Measurements from ENCODE around the gene ZNF593OS. TPM values are rescaled to one million over a fixed set of nuclear protein-coding genes. Genes with fewer than 3 reads are reported as not detected.

ZNF593OS gene
- total and polyA plus RNA-seq, 2 donors from 2014 or later: not detected

DNA sequence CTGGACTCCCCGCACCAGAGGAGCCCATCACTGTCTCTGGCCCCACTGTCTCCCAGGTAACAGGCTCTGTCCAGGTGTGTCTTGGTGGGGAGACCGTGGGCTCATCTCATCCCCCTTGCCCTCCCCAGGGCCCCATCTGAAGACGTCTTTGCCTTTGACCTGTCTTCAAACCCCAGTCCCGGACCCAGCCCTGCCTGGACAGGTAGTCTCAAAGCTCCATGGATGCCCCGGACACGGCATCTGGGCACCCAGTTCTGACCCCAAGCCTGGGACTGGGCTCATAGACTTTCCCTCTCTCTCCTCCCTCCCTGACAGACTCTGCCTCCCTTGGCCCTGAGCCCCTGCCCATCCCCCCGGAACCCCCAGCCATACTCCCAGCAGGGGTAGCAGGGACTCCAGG, 12.5 kb upstream of the ZNF593OS start:
- Histone ChIP-seq H3K4me1 (ENCODE audit: control insufficient read depth in 2 of 3, insufficient read depth in 2 of 3, low read depth in 1 of 3, low read length in 3 of 3) (no peaks in the 10 kb centered on the region), H3K9ac (ENCODE audit: low read length in 3 of 3) (no peak overlapping the region), H3K27me3 (ENCODE audit: control insufficient read depth, insufficient read depth, low read length) (no peaks in the 10 kb centered on the region), H3K27ac (ENCODE audit: low read depth in 2 of 2, low read length in 2 of 2) (no peak overlapping the region), H3K36me3 (ENCODE audit: control insufficient read depth in 2 of 3, insufficient read depth in 3 of 3, low read length in 3 of 3) (no peaks in the 10 kb centered on the region), H3K9me3 (ENCODE audit: control insufficient read depth in 2 of 3, insufficient read depth in 1 of 3, low read length in 3 of 3) (no peaks in the 10 kb centered on the region), H3K4me3 (ENCODE audit: low read length in 3 of 3) (no peak overlapping the region)
- no peak for TF ChIP-seq CTCF (IDR thresholded peaks at IDR 0.05; ENCODE audit: borderline replicate concordance, extremely low read depth, insufficient read depth)
- intact Hi-C loops (cut with DNase I): no loop called here
- DNase-seq (no peak), FAIRE-seq (no peak)

DNA sequence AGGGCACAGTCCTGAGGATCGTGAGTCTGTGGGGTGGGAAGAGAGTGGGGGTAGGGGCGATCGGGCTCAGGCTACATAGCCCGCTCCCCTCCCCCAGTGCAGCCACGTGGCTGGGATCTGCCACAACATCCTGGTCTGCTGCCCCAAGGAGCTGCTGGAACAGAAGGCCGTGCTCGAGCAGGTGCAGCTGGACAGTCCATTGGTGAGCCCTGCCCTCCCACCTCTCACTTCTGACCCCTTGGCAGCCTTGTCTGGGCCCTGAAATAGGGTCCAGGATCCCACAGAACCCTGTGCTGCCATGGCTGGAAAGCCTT, 10.7 kb upstream of the ZNF593OS start:
- no peaks in the 10 kb centered on the region for H3K27me3 ChIP-seq (ENCODE audit: control insufficient read depth, insufficient read depth, low read length)
- no peaks in the 10 kb centered on the region for H3K36me3 ChIP-seq (ENCODE audit: control insufficient read depth in 2 of 3, insufficient read depth in 3 of 3, low read length in 3 of 3)
- no peak for DNase-seq
- H3K4me3 ChIP-seq (ENCODE audit: low read length in 3 of 3): no peak overlapping the region
- no peak for TF ChIP-seq CTCF (IDR thresholded peaks at IDR 0.05; ENCODE audit: borderline replicate concordance, extremely low read depth, insufficient read depth)
- H3K4me1 ChIP-seq (ENCODE audit: control insufficient read depth in 2 of 3, insufficient read depth in 2 of 3, low read depth in 1 of 3, low read length in 3 of 3): peaks cover 0 to 2% (median 0%) of the 10 kb centered on the region in 3 donors
- H3K27ac ChIP-seq (ENCODE audit: low read depth in 2 of 2, low read length in 2 of 2): no peak overlapping the region
- H3K9me3 ChIP-seq (ENCODE audit: control insufficient read depth in 2 of 3, insufficient read depth in 1 of 3, low read length in 3 of 3): no peaks in the 10 kb centered on the region
- intact Hi-C loops (cut with DNase I): no loop called here
- no peak for FAIRE-seq
- no peak overlapping the region for H3K9ac ChIP-seq (ENCODE audit: low read length in 3 of 3)

DNA sequence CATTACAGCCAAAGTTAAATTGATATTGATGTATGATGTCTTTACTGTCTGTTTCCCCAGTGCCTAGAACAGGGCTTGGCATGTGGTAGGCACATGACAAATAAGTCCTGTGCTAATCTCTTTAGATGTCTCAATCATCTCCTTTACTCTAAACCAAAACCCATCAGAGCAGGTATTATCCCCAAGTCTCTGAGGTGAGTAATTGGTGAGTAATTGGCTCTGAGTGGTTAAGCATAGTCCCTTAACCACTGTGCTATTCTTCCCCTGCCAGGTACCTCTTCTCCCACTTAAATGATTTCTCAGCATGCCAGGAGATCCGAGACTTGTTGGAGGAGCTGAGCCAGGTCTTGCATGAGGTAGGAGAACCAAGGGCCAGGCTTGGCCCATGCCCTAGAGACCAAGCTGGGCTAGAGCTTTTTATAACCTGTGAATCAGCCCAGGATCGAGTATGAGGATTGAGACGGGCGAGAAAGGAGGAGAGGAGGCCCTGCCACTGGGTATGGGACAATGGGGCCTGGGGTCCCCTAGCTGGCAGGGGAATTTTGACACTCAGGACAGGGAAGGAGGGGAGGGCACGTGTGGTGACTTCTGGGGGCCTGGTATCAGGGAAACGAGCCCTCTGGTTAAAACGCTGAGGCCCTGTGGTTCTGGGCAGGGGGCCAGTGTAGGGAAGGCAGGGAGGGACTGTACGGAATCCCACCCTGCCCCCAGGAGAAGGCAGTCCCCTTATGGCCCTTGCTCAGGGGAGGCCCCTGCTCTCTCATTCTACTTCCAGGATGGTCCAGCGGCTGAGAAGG, 10.2 kb upstream of the ZNF593OS start:
- Histone ChIP-seq H3K9ac (ENCODE audit: low read length in 3 of 3) (no peak overlapping the region), H3K36me3 (ENCODE audit: control insufficient read depth in 2 of 3, insufficient read depth in 3 of 3, low read length in 3 of 3) (no peaks in the 10 kb centered on the region), H3K27me3 (ENCODE audit: control insufficient read depth, insufficient read depth, low read length) (no peaks in the 10 kb centered on the region), H3K9me3 (ENCODE audit: control insufficient read depth in 2 of 3, insufficient read depth in 1 of 3, low read length in 3 of 3) (no peaks in the 10 kb centered on the region), H3K27ac (ENCODE audit: low read depth in 2 of 2, low read length in 2 of 2) (no peak overlapping the region), H3K4me1 (ENCODE audit: control insufficient read depth in 2 of 3, insufficient read depth in 2 of 3, low read depth in 1 of 3, low read length in 3 of 3) (peaks cover 0 to 2% (median 0%) of the 10 kb centered on the region in 3 donors), H3K4me3 (ENCODE audit: low read length in 3 of 3) (no peak overlapping the region)
- intact Hi-C loops (cut with DNase I): no loop called here
- no peak for FAIRE-seq
- no peak for DNase-seq
- no peak for TF ChIP-seq CTCF (IDR thresholded peaks at IDR 0.05; ENCODE audit: borderline replicate concordance, extremely low read depth, insufficient read depth)

Measured in kidney (tissue), 14 donors.